ENCODE results near the gene SLC6A13.
"Not testable (repeated sequence)": the region's sequence is repeated elsewhere in the genome, so short reads cannot be mapped to it uniquely, and the experiment has no call there.

SLC6A13 gene

GRCh38 chr12:262817-263216 lies at the start of gene SLC6A13:
SLC6A13 (minus strand) TSS chr12:262836; CDS start chr12:260052, 2,784 bp downstream.
- no peak for DNase-seq

DNA sequence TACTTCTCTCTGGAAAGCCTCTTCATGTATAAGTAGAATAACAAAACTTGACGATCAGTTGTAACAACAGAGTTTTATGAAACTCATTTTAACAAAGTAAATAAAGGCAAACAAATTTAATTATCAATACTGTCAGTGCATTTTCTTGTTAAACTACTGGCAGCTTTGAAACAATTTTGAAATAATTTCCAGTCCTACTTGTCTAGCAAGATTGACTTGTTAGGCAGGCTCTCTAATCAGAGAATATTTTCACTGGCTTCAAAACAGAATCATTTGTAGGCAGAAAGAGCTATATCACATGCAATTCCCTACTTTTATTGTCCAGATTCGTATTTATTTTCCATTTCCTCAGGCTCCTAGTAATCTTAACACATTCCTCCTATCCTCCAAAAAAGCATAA lies 45.9 kb upstream of the SLC6A13 start:
- no peak for DNase-seq

GRCh38 chr12:307406-307805 lies 44.8 kb upstream of the SLC6A13 start:
- DNase-seq = peak in 1 of 14 donors; percentile 82

GRCh38 chr12:304805-305204 lies 42.2 kb upstream of the SLC6A13 start:
- DNase-seq = no peak

DNA sequence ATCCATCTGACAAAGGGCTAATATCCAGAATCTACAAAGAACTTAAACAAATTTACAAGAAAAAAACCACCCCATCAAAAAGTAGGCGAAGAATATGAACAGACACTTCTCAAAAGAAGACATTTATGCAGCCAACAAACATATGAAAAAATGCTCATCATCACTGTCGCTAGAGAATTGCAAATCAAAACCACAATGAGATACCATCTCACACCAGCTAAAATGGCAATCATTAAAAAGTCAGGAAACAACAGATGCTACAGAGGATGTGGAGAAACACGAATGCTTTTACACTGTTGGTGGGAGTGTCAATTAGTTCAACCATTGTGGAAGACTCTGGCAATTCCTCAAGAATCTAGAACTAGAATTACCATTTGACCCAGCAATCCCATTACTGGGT lies 40.1 kb upstream of the SLC6A13 start:
- not testable (repeated sequence) for DNase-seq

DNA sequence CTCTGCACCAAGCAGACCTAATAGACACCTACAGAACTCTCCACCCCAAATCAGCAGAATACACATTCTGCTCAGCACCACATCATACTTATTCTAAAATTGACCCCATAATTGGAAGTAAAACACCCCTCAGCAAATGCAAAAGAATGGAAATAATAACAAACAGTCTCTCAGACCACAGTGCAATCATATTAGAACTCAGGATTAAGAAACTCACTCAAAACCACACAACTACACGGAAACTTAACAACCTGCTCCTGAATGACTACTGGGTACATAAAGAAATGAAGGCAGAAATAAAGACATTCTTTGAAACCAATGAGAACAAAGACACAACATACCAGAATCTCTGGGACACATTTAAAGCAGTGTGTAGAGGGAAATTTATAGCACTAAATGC lies 37.5 kb upstream of the SLC6A13 start:
- DNase-seq = not testable (repeated sequence)

- not testable (repeated sequence) for DNase-seq
Measured at GRCh38 chr12:299511-299910, 36.9 kb upstream of the SLC6A13 start.

DNA sequence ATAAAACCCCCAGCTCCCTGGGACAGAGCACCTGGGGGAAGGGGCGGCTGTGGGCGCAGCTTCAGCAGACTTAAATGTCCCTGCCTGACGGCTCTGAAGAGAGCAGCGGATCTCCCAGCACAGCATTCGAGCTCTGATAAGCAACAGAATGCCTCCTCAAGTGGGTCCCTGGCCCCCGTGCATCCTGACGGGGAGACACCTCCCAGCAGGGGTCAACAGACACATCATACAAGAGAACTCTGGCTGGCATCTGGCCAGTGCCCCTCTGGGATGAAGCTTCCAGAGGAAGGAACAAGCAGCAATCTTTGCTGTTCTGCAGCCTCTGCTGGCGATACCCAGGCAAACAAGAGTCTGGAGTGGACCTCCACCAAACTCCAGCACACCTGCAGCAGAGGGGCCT lies 35.4 kb upstream of the SLC6A13 start:
- DNase-seq = not testable (repeated sequence)

DNA sequence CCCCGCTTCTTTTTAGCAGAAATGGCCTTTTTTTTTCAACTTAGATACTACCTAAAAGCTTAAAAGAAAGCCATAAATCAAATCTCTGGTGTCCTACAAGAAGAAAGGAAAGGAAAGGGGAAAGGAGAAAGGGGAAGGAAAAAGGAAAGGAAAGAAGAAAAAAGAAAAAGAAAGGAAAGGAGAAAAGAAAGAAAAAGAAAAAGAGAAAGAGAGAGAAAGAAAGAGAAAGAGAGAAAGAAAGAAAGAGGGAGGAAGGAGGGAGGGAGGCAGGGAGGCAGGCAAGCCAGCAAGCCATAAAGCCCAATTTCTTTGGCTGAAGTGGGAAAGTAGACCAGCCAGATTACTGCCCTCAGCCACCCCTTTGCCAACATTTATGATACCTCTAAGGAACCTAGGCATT lies 32.5 kb upstream of the SLC6A13 start:
- DNase-seq = no peak

GRCh38 chr12:293199-293598 lies 30.6 kb upstream of the SLC6A13 start:
- no peak for DNase-seq

GRCh38 chr12:292186-292585 lies 29.6 kb upstream of the SLC6A13 start:
- DNase-seq = no peak

DNA sequence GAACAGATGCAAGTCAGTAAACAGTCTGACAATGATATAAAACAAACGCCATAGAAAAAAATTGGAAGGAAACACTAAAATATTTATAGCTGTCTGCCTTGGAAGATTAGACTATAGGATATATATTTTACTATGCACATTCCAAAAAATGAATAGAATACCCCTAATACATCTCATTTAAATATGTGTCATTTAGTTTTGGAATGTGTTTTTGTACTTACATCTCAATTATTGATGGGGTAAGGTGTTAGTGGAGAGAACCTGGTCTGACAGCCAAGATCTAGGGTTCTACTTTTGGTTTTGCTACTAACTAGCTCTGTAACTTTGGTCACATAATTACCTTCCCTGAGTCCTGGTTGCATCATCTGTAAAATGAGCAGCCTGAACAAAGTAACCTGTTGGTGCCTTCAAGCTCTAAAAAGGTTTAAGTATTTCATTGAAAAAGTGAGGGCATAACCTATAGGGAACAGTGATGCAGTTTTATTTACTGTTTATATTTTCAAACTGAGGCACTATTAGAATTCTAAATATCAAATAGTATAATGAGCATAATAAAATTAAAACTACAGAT lies 28.6 kb upstream of the SLC6A13 start:
- DNase-seq = no peak

DNA sequence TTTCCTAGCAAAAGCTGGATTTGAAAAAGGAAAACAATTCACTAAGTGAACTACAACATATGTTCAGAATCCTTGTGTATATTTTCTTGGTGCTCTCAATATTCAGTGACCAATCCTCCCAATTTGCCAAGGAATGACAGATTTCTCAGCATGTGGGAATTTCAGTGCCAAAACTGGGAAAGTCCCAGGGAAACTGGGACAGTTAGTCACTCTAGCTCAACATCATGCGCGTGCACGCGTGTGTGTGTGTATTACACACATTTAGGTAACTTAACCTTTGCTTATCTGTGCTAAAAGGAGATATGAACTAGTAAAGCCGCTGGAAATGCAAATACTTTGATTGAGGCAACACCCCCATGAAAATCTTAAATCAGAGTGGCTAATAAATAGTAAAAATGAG lies 26.1 kb upstream of the SLC6A13 start:
- DNase-seq = peak in 3 of 14 donors; percentile 7 to 92 (median 19)

- DNase-seq = no peak
Measured at GRCh38 chr12:286531-287300, 24.1 kb upstream of the SLC6A13 start.

DNA sequence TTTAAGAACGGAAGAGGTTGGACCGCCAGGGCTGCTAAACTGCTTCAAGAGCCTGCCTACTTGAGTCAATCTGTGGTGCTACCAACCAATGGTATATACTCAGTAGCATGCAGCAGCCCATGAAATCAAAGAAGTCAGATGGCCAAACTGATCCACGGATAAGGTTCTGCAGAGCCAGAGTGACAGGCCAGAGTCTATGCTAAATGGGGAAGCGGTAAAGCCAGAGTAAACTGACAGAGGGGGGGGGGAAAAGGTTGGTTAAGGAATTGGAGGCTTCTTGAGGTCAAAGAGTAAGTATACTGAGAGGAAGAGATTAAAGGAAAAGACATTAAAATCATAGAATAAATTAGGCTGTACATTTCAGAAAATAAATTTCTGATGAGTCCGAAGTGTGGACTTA lies 15.4 kb upstream of the SLC6A13 start:
- DNase-seq = no peak

GRCh38 chr12:275812-276211 lies 13.2 kb upstream of the SLC6A13 start:
- DNase-seq = no peak

- DNase-seq = no peak
Measured at GRCh38 chr12:273382-273781, 10.7 kb upstream of the SLC6A13 start.

DNA sequence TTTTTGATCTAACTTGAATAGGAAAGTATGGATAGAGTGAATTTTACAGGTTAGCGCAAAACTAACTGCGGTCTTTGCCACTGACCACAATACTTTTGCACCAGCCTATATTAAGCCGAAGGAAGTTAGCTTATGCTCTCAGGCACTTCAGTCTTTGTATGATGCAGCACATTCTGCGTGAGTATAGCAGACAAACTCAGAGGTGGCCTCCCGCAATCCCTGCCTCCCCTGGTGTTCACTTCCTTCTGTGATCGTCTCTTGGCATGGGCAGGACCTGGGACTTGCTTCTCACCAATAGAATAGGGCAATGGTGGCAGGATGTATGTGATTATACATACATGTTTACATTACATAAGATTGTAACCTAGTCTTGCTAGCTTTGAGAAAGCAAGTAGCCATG lies 10.3 kb upstream of the SLC6A13 start:
- DNase-seq = no peak

DNA sequence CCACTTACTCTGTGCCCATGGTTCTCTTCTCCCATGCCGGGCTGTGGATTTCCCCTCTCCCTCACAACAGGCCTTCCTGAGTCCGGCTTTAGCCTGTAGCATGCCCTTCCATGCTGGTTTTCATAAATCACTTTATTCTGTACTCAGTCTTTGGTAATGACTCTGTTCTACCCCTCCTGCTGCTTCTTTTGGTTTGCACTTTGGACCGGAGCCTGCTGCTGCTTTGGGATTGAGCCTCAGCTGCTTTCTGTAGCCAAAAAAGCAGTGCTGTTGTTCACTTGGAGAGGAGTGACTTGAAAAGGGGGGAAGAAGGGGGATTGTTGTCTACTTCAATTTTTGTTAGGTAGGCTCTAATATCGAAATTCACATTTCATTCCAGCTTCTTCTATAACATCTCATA lies 8.5 kb upstream of the SLC6A13 start:
- peak in 5 of 14 donors; percentile 8 to 73 (median 16) for DNase-seq

- peak in 1 of 14 donors; percentile 43 for DNase-seq
Measured at GRCh38 chr12:269191-269590, 6.6 kb upstream of the SLC6A13 start.

GRCh38 chr12:268483-268840 lies 5.8 kb upstream of the SLC6A13 start:
- DNase-seq = no peak

GRCh38 chr12:267581-268482 lies 5.2 kb upstream of the SLC6A13 start:
- peak in 1 of 14 donors; percentile 72 for DNase-seq

DNA sequence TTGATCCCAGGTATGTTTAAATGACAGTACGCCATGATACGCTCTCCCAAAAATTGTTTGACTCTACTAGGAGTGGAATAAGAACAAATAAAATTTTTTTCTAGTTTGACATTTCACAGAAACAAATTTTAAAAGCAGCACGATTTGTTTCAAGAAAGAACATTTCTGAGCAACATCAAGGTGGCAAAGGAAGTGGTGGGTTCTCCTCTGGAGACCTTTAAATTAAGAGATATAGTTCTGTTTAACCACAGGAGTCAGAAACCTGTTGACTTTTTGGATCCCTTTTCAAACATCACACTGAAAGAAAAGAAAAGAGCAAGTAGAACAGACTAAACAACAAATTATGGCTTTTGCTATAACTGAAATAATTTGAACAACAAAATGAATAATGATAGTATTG lies 2.5 kb upstream of the SLC6A13 start:
- no peak for DNase-seq
